Thoracic aorta (tissue), 2 donors: ENCODE measurements around the gene CLEC3B. TPM values are rescaled to one million over a fixed set of nuclear protein-coding genes. Genes with fewer than 3 reads are reported as not detected.
A peak's percentile ranks its signal among the peaks of the same experiment; 100 is the strongest.

Source experiments
- ATAC-seq: fragments of 150-250 bp; one replicate; pipeline ENCODE4 v1.8.0; 2017; ENCODE audit warnings: low read depth; ENCODE audit not compliant: insufficient number of reproducible peaks, low FRiP score
- DNase-seq: peaks from one replicate; pipeline ENCODE4 v3.0.0-alpha.2; 2020; ENCODE audit warnings: low spot score
- H3K27ac ChIP-seq, 2 donors: fragments of 200-600 bp; sonication (generic); 1 replicate in 1 of 2; 2 replicates in 1 of 2; pipeline ENCODE4 v1.5.1; 2016; ENCODE audit warnings: mild to moderate bottlenecking in 2 of 2, moderate library complexity in 2 of 2
- H3K27me3 ChIP-seq: fragments of 200-600 bp; sonication (generic); replicated peaks from 2 replicates; pipeline ENCODE4 v1.6.0; 2016; ENCODE audit warnings: mild to moderate bottlenecking; ENCODE audit not compliant: insufficient read depth
- H3K36me3 ChIP-seq: fragments of 200-600 bp; sonication (generic); one replicate; pipeline ENCODE4 v1.5.1; 2016
- H3K4me1 ChIP-seq, 2 donors: fragments of 200-600 bp; sonication (generic); 1 replicate in 1 of 2; 2 replicates in 1 of 2; pipeline versions ENCODE4 v1.5.1 to v1.6.0; 2016; ENCODE audit warnings: low read depth in 2 of 2, mild to moderate bottlenecking in 1 of 2; ENCODE audit not compliant: control insufficient read depth in 1 of 2
- H3K4me3 ChIP-seq: fragments of 200-600 bp; sonication (generic); 2 replicates; pipeline ENCODE4 v1.5.1; 2016; ENCODE audit warnings: mild to moderate bottlenecking
- H3K9me3 ChIP-seq: fragments of 200-600 bp; sonication (generic); 2 replicates; pipeline ENCODE4 v1.5.1; 2016
- CTCF ChIP-seq: fragments of 200-600 bp; sonication (generic); IDR thresholded peaks from one replicate; pipeline ENCODE4 v1.5.1; 2019; ENCODE audit warnings: antibody characterized with exemption
- total RNA-seq, 2 donors: library from RNA; depleted of rRNA; stranded (reverse); fragments of >200 nt; gene quantifications; one replicate each; pipeline versions ENCODE4 v1.1.0 to v1.2.3, GENCODE V29; 2016

CLEC3B gene
- total RNA-seq, 2 donors from 2014 or later = 96.6 to 202 TPM

GRCh38 chr3:45083023-45083422 lies 56.9 kb downstream of the CLEC3B start:
- DNase-seq (no peak), ATAC-seq (no peak)
- no peak overlapping the region for H3K4me3 ChIP-seq
- peaks cover 10 to 27% of the 10 kb centered on the region in 2 donors for H3K4me1 ChIP-seq
- H3K9me3 ChIP-seq = no peaks in the 10 kb centered on the region
- no peaks in the 10 kb centered on the region for H3K27me3 ChIP-seq
- no peak for TF ChIP-seq CTCF
- no peaks in the 10 kb centered on the region for H3K36me3 ChIP-seq
- H3K27ac ChIP-seq = peak overlapping the region in 1 of 2 donors; percentile 26

GRCh38 chr3:45084361-45084760 lies 58.3 kb downstream of the CLEC3B start:
- ATAC-seq (no peak), DNase-seq (no peak)
- peaks cover 10 to 27% of the 10 kb centered on the region in 2 donors for H3K4me1 ChIP-seq
- H3K9me3 ChIP-seq = no peaks in the 10 kb centered on the region
- TF ChIP-seq CTCF = no peak
- no peaks in the 10 kb centered on the region for H3K36me3 ChIP-seq
- H3K4me3 ChIP-seq = no peak overlapping the region
- no peaks in the 10 kb centered on the region for H3K27me3 ChIP-seq
- H3K27ac ChIP-seq = peak overlapping the region in 1 of 2 donors; percentile 7

- DNase-seq (no peak), ATAC-seq (no peak)
- H3K27me3 ChIP-seq = no peaks in the 10 kb centered on the region
- H3K36me3 ChIP-seq = no peaks in the 10 kb centered on the region
- H3K4me1 ChIP-seq = peaks cover 10 to 27% of the 10 kb centered on the region in 2 donors
- TF ChIP-seq CTCF = no peak
- H3K27ac ChIP-seq = no peak overlapping the region
- no peaks in the 10 kb centered on the region for H3K9me3 ChIP-seq
- H3K4me3 ChIP-seq = no peak overlapping the region
These were observed 59.0 kb downstream of the CLEC3B start for GRCh38 chr3:45084820-45085816.

Other genes starting within 250 kb of the CLEC3B start
- gene TMEM42, start 164.4 kb upstream of the CLEC3B start, total RNA-seq = 10 to 100 TPM in 1 of 2 donors, 1 to 10 TPM in 1; 3.0 to 22.7 TPM
- gene TGM4, start 151.7 kb upstream of the CLEC3B start, total RNA-seq = not detected
- gene ZDHHC3, start 50.1 kb upstream of the CLEC3B start, total RNA-seq = 10 to 100 TPM; 70.8 to 72.3 TPM
- gene EXOSC7, start 50.1 kb upstream of the CLEC3B start, total RNA-seq = 10 to 100 TPM; 43.3 to 45.9 TPM
- gene CDCP1, start 120.1 kb downstream of the CLEC3B start, total RNA-seq = 1 to 10 TPM; 3.4 to 7.3 TPM
- 1 to 10 TPM in 1 of 2 donors, under 1 TPM in 1; 0.41 to 2.2 TPM for gene TMEM158, start 200.0 kb downstream of the CLEC3B start, total RNA-seq